Neural crest cell (in vitro differentiated cells): ENCODE data around the gene FNBP1L. TPM values are rescaled to one million over a fixed set of nuclear protein-coding genes. Genes with fewer than 3 reads are reported as not detected.

Experiments used
- DNase-seq: peaks from one replicate; pipeline ENCODE4 v3.0.0; 2021; ENCODE audit warnings: low read depth, mixed read lengths, low spot score
- H3K27ac Mint-ChIP-seq: one replicate; pipeline ENCODE4 v1.8.0; 2021; ENCODE audit warnings: mild to moderate bottlenecking, mixed read lengths; ENCODE audit not compliant: unreplicated experiment
- H3K27me3 Mint-ChIP-seq: 2 replicates; pipeline ENCODE4 v1.8.0; 2021; ENCODE audit warnings: low read depth, mild to moderate bottlenecking, mixed read lengths
- H3K36me3 Mint-ChIP-seq: 2 replicates; pipeline ENCODE4 v1.8.0; 2021; ENCODE audit warnings: low read depth, mild to moderate bottlenecking, mixed read lengths
- H3K4me1 Mint-ChIP-seq: 2 replicates; pipeline ENCODE4 v1.8.0; 2021; ENCODE audit warnings: mixed read lengths
- H3K4me3 Mint-ChIP-seq: one replicate; pipeline ENCODE4 v1.8.0; 2021; ENCODE audit warnings: mild to moderate bottlenecking, mixed read lengths
- H3K9me3 Mint-ChIP-seq: 2 replicates; pipeline ENCODE4 v1.8.0; 2021; ENCODE audit warnings: mixed read lengths
- CTCF ChIP-seq: fragments of 200-600 bp; sonication (generic); conservative IDR thresholded peaks from 2 replicates; pipeline ENCODE4 v1.5.0; 2021; ENCODE audit warnings: antibody characterized with exemption, mild to moderate bottlenecking
- total RNA-seq: library from RNA; stranded (reverse); gene quantifications from 2 replicates; pipeline ENCODE4 v1.2.1, GENCODE V29; 2021

FNBP1L gene
- total RNA-seq, 1 donor from 2014 or later, result 60.9 TPM

- TF ChIP-seq CTCF, result no peak
- no peak overlapping the region for H3K27ac Mint-ChIP-seq
- H3K9me3 Mint-ChIP-seq, result no peaks in the 10 kb centered on the region
Measured at GRCh38 chr1:93537396-93537795, 89.5 kb downstream of the FNBP1L start.

GRCh38 chr1:93537924-93538323 is 90.0 kb downstream of the FNBP1L start:
- Mint-ChIP-seq H3K27ac (no peak overlapping the region), H3K27me3 (no peaks in the 10 kb centered on the region)
- no peak for TF ChIP-seq CTCF

More at GRCh38 chr1:93537396-93537795, 89.5 kb downstream of the FNBP1L start:
- Mint-ChIP-seq H3K27me3 (no peaks in the 10 kb centered on the region), H3K4me1 (no peaks in the 10 kb centered on the region), H3K36me3 (peaks cover 10% of the 10 kb centered on the region), H3K4me3 (no peak overlapping the region)
- no peak for DNase-seq

GRCh38 chr1:93541045-93541444 is 93.1 kb downstream of the FNBP1L start:
- Mint-ChIP-seq H3K27ac (no peak overlapping the region), H3K36me3 (peaks cover 5% of the 10 kb centered on the region), H3K27me3 (no peaks in the 10 kb centered on the region), H3K4me3 (no peak overlapping the region), H3K9me3 (no peaks in the 10 kb centered on the region), H3K4me1 (no peaks in the 10 kb centered on the region)
- no peak for DNase-seq
- no peak for TF ChIP-seq CTCF

More at GRCh38 chr1:93537924-93538323, 90.0 kb downstream of the FNBP1L start:
- DNase-seq, result no peak
- no peaks in the 10 kb centered on the region for H3K4me1 Mint-ChIP-seq
- H3K4me3 Mint-ChIP-seq, result no peak overlapping the region
- no peaks in the 10 kb centered on the region for H3K9me3 Mint-ChIP-seq
- H3K36me3 Mint-ChIP-seq, result peaks cover 6% of the 10 kb centered on the region

GRCh38 chr1:93542398-93542797 is 94.5 kb downstream of the FNBP1L start:
- TF ChIP-seq CTCF, result no peak
- H3K27ac Mint-ChIP-seq, result no peak overlapping the region
- DNase-seq, result no peak
- H3K4me1 Mint-ChIP-seq, result no peaks in the 10 kb centered on the region
- H3K27me3 Mint-ChIP-seq, result no peaks in the 10 kb centered on the region
- H3K4me3 Mint-ChIP-seq, result no peak overlapping the region
- peaks cover 7% of the 10 kb centered on the region for H3K36me3 Mint-ChIP-seq
- no peaks in the 10 kb centered on the region for H3K9me3 Mint-ChIP-seq

- Mint-ChIP-seq H3K27me3 (no peaks in the 10 kb centered on the region), H3K9me3 (no peaks in the 10 kb centered on the region), H3K36me3 (peaks cover 7% of the 10 kb centered on the region), H3K4me3 (no peak overlapping the region), H3K27ac (no peak overlapping the region), H3K4me1 (peaks cover 5% of the 10 kb centered on the region)
- DNase-seq, result no peak
- no peak for TF ChIP-seq CTCF
Measured at GRCh38 chr1:93546162-93546863, 98.4 kb downstream of the FNBP1L start.
